ENCODE results near the gene GTF2H3. TPM values are rescaled to one million over a fixed set of nuclear protein-coding genes. Genes with fewer than 3 reads are reported as not detected.
"Not testable (repeated sequence)": the region's sequence is repeated elsewhere in the genome, so short reads cannot be mapped to it uniquely, and the experiment has no call there.

The GTF2H3 gene
- total and polyA plus RNA-seq, 2 donors from 2014 or later = 7.7 to 21.1 TPM

DNA sequence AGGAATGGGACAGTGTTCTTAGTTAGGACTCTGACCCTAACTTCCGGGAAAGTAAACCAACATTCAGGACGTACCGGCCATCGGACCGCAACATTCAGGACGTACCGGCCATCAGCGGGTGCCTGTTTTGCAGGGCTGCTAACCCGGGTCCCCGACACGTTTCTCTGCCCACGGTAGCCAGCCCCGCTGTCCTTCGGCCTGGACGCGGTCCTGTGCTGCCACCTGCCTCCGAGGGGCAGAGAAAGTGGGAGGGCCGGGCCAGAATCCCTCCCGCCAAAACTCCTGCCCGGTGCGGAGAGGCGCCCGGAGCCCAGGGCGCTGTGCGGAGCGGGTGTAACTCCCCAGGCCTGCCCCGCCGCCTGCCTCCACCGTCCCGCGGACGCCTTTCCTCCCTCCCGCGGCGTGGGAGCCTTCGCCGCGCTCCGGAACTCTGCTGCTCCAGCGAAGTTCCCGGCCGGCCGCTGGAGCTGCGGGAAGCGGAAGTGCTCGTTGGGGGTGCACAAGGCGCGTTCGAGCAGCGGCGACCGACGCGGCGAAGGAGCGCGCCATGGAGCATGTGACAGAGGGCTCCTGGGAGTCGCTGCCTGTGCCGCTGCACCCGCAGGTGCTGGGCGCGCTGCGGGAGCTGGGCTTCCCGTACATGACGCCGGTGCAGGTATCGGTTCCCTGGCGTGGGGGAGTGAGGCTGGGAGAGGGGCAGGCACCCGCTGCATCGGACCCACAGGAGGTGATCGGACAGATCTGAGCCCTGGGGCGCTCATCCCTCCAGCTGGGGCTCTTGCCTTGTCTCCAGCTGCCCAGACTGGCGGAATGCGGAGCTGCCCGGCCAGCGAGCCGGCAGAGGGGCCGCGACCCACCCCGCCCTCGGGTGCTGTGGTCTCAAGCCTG lies 31.8 kb upstream of the GTF2H3 start, which contains the start of gene DDX55:
Gene DDX55, plus strand, starts transcription at position 498 of the 888 bp plus-strand sequence. Its CDS starts 50 bp downstream, at position 548.
- H3K9ac ChIP-seq (ENCODE audit: low read length in 3 of 3) = peak within 1 kb of the TSS; percentile 83 to 97 (median 94)
- H3K36me3 ChIP-seq (ENCODE audit: control insufficient read depth in 2 of 3, insufficient read depth in 3 of 3, low read length in 3 of 3) = peaks cover 0 to 27% (median 6%) of the 10 kb centered on the region in 3 donors
- peaks cover 0 to 12% (median 5%) of the 10 kb centered on the region in 3 donors for H3K4me1 ChIP-seq (ENCODE audit: control insufficient read depth in 2 of 3, insufficient read depth in 2 of 3, low read depth in 1 of 3, low read length in 3 of 3)
- FAIRE-seq (no peak), DNase-seq (peak; percentile 84 to 95 (median 92))
- H3K4me3 ChIP-seq (ENCODE audit: low read length in 3 of 3) = peak within 1 kb of the TSS; percentile 87 to 94 (median 91)
- intact Hi-C loops (cut with DNase I) = no loop called here
- TF ChIP-seq, protein P1, sequence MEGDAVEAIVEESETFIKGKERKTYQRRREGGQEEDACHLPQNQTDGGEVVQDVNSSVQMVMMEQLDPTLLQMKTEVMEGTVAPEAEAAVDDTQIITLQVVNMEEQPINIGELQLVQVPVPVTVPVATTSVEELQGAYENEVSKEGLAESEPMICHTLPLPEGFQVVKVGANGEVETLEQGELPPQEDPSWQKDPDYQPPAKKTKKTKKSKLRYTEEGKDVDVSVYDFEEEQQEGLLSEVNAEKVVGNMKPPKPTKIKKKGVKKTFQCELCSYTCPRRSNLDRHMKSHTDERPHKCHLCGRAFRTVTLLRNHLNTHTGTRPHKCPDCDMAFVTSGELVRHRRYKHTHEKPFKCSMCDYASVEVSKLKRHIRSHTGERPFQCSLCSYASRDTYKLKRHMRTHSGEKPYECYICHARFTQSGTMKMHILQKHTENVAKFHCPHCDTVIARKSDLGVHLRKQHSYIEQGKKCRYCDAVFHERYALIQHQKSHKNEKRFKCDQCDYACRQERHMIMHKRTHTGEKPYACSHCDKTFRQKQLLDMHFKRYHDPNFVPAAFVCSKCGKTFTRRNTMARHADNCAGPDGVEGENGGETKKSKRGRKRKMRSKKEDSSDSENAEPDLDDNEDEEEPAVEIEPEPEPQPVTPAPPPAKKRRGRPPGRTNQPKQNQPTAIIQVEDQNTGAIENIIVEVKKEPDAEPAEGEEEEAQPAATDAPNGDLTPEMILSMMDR (IDR thresholded peaks at IDR 0.05; ENCODE audit: borderline replicate concordance, extremely low read depth, insufficient read depth) = peak; percentile 32
- no peaks in the 10 kb centered on the region for H3K27me3 ChIP-seq (ENCODE audit: control insufficient read depth, insufficient read depth, low read length)
- peak within 1 kb of the TSS; percentile 48 to 76 for H3K27ac ChIP-seq (ENCODE audit: low read depth in 2 of 2, low read length in 2 of 2)
- H3K9me3 ChIP-seq (ENCODE audit: control insufficient read depth in 2 of 3, insufficient read depth in 1 of 3, low read length in 3 of 3) = no peaks in the 10 kb centered on the region

DNA sequence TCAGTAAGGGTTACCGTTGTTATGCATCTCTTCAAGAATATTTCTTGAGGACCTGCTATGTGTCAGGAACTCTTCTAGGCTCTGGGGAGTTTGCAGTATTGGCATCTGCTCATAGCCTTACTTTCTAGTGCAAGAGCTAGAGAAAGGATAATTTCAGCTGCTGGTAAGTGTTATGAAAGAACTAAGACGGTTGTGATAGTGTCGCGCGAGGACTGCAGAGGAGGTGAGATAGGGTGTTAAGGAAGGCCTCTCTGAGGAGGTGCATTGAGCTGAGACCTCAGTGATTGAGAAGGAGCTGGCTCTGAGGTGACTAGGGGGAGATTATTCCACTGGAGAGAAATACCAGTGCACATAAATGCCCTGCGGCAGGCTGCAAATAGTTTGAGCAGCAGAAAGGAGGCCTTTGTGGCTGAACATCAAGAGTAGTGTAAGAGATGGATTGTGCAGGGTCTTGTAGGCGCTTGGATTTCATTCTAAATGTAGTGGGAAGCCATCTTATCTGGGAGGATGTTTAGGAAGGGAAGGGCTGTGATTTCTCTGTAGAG lies 30.9 kb upstream of the GTF2H3 start:
- no peaks in the 10 kb centered on the region for H3K9me3 ChIP-seq (ENCODE audit: control insufficient read depth in 2 of 3, insufficient read depth in 1 of 3, low read length in 3 of 3)
- H3K27ac ChIP-seq (ENCODE audit: low read depth in 2 of 2, low read length in 2 of 2) = peak overlapping the region in 1 of 2 donors; percentile 76
- H3K36me3 ChIP-seq (ENCODE audit: control insufficient read depth in 2 of 3, insufficient read depth in 3 of 3, low read length in 3 of 3) = peaks cover 6 to 27% (median 9%) of the 10 kb centered on the region in 3 donors
- DNase-seq (no peak), FAIRE-seq (no peak)
- no peaks in the 10 kb centered on the region for H3K27me3 ChIP-seq (ENCODE audit: control insufficient read depth, insufficient read depth, low read length)
- peak overlapping the region; percentile 78 to 97 (median 94) for H3K9ac ChIP-seq (ENCODE audit: low read length in 3 of 3)
- TF ChIP-seq, protein P1 (IDR thresholded peaks at IDR 0.05; ENCODE audit: borderline replicate concordance, extremely low read depth, insufficient read depth) = no peak
- peak overlapping the region; percentile 76 to 94 (median 91) for H3K4me3 ChIP-seq (ENCODE audit: low read length in 3 of 3)
- H3K4me1 ChIP-seq (ENCODE audit: control insufficient read depth in 2 of 3, insufficient read depth in 2 of 3, low read depth in 1 of 3, low read length in 3 of 3) = peaks cover 0 to 12% (median 5%) of the 10 kb centered on the region in 3 donors
- intact Hi-C loops (cut with DNase I) = no loop called here

DNA sequence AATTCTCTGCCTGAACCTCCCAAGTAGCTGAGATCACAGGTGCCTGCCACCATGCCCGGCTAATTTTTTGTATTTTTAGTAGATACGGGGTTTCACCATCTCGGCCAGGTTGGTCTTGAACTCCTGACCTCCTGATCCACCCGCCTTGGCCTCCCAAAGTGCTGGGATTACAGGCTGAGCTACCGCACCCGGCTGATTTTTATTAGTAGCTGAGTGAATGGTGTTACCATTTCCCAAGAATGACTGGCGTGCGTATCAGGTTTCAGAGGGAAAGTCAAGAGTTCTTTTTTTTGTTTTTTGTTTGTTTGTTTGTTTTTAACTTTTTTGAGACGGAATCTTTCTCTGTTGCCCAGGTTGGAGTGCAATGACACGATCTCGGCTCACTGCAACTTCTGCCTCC lies 30.1 kb upstream of the GTF2H3 start:
- H3K27ac ChIP-seq (ENCODE audit: low read depth in 2 of 2, low read length in 2 of 2); FAIRE-seq; H3K9me3 ChIP-seq (ENCODE audit: control insufficient read depth in 2 of 3, insufficient read depth in 1 of 3, low read length in 3 of 3); H3K4me3 ChIP-seq (ENCODE audit: low read length in 3 of 3); intact Hi-C loops (cut with DNase I); H3K9ac ChIP-seq (ENCODE audit: low read length in 3 of 3); DNase-seq; H3K27me3 ChIP-seq (ENCODE audit: control insufficient read depth, insufficient read depth, low read length): not testable (repeated sequence)
- H3K36me3 ChIP-seq (ENCODE audit: control insufficient read depth in 2 of 3, insufficient read depth in 3 of 3, low read length in 3 of 3) = peaks cover 6 to 28% (median 9%) of the 10 kb centered on the region in 3 donors
- H3K4me1 ChIP-seq (ENCODE audit: control insufficient read depth in 2 of 3, insufficient read depth in 2 of 3, low read depth in 1 of 3, low read length in 3 of 3) = peaks cover 0 to 12% (median 5%) of the 10 kb centered on the region in 3 donors

DNA sequence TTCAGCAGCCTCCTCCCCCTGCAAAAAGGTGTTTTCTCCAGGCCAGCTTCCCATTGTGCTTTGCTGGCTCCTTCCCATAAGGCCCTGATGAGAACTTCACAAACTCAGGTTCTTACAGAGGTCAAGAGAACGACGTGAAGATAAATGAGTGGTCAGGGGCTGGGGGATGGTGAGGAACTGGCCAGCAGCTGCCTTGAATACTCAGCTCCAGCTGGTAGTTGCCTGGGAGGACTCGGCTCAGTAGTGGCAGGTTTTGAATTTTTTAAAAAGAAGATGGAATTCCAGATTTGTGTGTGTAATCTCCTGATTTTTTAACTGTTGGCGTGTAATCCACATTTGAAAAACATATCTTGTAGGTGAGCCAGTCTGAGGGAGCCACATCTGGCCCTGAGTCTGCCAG lies 25.9 kb upstream of the GTF2H3 start:
- Histone ChIP-seq H3K27me3 (ENCODE audit: control insufficient read depth, insufficient read depth, low read length) (no peaks in the 10 kb centered on the region), H3K27ac (ENCODE audit: low read depth in 2 of 2, low read length in 2 of 2) (no peak overlapping the region), H3K36me3 (ENCODE audit: control insufficient read depth in 2 of 3, insufficient read depth in 3 of 3, low read length in 3 of 3) (peaks cover 6 to 55% (median 27%) of the 10 kb centered on the region in 3 donors), H3K4me3 (ENCODE audit: low read length in 3 of 3) (no peak overlapping the region), H3K9ac (ENCODE audit: low read length in 3 of 3) (no peak overlapping the region), H3K4me1 (ENCODE audit: control insufficient read depth in 2 of 3, insufficient read depth in 2 of 3, low read depth in 1 of 3, low read length in 3 of 3) (peaks cover 0 to 4% (median 4%) of the 10 kb centered on the region in 3 donors), H3K9me3 (ENCODE audit: control insufficient read depth in 2 of 3, insufficient read depth in 1 of 3, low read length in 3 of 3) (no peaks in the 10 kb centered on the region)
- FAIRE-seq (no peak), DNase-seq (no peak)
- TF ChIP-seq, protein P1 (IDR thresholded peaks at IDR 0.05; ENCODE audit: borderline replicate concordance, extremely low read depth, insufficient read depth) = no peak
- intact Hi-C loops (cut with DNase I) = no loop called here
